Jurkat, Clone E6-1 (cell line): ENCODE measurements around the gene DAPK1.
"Not testable (repeated sequence)": the region's sequence is repeated elsewhere in the genome, so short reads cannot be mapped to it uniquely, and the experiment has no call there.

Source experiments
- DNase-seq: peaks from one replicate; pipeline ENCODE4 v3.0.0-alpha.2; 2011; ENCODE audit warnings: low read depth, low spot score
- H3K4me3 ChIP-seq: 2 replicates; pipeline ENCODE4 v1.5.1; 2011; ENCODE audit warnings: mild to moderate bottlenecking, low read length, control low read depth, moderate library complexity

The DAPK1 gene

DNA sequence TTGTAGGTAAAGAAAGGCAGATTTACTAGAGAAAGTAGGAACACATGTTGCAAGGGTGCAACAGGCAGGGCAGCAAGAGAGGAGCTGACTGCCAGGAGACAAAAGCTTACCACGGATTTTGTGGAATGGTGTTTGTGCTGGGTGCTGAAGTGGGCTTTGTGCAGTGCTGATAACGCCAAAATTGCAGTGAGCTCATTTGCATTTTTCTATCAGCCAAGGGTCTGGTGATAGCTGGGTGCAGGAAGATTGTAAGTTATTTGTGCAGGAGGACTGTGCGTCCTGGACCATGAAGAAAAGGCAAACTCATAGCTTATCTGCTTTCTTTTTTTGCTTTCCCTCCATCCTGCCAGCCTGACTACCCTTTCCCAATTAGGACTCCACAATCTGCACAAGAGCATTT, 241.9 kb downstream of the DAPK1 start:
- DNase-seq, result no peak
- no peak overlapping the region for H3K4me3 ChIP-seq

DNA sequence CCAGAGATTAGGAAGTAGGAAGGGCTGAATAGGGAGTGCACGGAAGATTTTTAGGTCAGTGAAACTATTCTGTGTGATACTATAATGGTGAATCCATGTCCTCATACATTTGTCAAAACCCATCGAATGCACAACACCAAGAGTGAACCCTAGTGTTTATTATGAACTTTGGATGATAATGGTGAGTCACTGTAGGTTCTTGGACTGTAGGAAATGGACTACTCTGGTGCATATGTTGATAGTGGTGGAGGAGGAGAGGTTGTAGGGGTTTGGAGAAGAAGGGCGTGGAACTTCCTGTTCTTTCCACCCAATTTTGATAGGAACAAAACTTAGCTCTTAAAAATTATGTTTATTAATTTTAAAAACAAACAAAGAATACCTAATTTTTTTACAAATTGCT, 242.5 kb downstream of the DAPK1 start:
- no peak for DNase-seq
- no peak overlapping the region for H3K4me3 ChIP-seq

DNA sequence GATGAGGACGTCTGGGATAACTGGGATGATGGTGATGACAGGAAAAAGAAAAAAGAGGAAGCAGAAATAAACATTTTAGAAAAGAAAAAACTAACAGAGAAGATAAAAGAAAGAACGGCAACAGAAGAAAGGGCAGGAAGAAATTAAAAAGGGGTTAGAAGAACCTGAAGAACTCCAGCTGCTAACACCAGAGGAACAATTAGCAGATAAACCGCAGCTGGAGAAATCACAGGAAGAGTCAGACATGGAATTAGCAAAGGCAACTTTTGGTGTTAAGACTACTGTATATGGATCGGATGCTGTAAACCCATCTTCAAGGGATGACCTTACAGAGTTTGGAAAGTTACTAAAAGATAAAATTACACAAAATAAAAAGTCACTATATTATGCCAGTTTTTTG, 243.7 kb downstream of the DAPK1 start:
- no peak for DNase-seq
- no peak overlapping the region for H3K4me3 ChIP-seq

DNA sequence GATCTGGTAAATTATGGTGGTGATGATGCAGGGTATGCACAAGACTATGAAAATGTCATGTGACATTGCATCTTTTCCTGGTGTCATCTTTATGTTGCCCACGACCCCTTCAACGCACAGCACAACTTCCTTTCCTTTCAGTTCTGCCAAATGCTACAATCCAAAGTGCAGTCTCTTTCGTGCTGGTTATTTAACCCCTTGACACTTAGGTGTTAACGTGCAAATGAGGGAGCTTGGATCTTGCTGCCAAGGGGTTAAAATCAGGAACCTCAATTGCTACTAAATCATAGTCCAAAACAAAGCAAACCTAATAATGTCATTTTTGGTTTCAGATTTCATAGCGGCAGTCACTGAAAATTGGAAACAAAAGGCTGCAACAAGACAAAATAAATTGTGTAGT, 244.2 kb downstream of the DAPK1 start:
- no peak for DNase-seq
- H3K4me3 ChIP-seq, result no peak overlapping the region

DNA sequence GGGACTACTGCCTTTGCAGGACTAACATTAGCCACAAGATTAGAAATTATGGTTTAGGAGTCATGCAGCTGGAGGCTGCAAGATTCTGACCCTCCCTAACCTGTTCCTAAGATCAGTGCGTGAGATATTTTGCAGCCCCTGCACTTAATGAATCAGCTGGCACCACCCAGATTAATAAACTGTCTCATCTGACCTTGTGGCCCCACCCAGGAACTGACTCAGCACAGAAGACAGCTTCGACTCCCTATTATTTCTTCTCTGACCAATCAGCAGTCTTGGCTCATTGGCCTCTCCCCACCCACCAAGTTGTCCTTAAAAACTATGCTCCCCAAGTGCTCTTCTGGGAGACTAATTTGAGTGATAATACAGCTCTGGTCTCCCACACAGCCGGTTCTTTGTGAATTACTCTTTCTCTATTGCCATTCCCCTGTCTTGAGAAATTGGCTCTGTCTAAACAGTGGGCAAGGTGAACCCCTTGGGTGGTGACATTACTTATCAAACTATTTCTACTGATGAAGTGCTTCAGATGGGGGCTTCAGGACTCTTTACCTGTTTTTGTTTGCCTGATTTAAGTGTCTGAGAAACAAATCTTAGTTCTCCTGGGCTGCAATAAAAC, 245.3 kb downstream of the DAPK1 start:
- no peak overlapping the region for H3K4me3 ChIP-seq
- DNase-seq, result no peak

DNA sequence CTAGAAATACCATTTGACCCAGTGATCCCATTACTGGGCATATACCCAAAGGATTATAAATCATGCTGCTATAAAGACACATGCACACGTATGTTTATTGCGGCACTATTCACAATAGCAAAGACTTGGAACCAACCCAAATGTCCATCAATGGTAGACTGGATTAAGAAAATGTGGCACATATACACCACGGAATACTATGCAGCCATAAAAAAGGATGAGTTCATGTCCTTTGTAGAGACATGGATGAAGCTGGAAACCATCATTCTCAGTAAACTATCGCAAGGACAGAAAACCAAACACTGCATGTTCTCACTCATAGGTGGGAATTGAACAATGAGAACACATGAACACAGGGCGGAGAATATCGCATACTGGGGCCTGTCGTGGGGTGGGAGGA, 246.6 kb downstream of the DAPK1 start:
- not testable (repeated sequence) for DNase-seq, H3K4me3 ChIP-seq

DNA sequence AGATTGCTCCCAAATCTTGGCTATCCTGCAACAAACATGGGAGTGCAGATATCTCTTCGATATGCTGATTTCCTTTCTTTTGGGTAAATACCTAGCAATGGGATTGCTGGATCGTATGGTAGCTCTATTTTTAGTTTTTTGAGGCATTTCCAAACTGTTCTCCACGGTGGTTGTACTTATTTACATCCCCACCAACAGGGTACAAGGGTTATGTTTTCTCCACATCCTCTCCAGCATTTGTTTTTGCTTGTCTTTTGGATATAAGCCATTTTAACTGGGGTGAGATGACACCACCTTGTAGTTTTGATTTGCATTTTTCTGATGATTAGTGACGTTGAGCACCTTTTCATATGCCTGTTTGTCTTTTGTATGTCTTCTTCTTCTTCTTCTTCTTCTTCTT, 248.5 kb downstream of the DAPK1 start:
- no peak for DNase-seq
- H3K4me3 ChIP-seq, result no peak overlapping the region

DNA sequence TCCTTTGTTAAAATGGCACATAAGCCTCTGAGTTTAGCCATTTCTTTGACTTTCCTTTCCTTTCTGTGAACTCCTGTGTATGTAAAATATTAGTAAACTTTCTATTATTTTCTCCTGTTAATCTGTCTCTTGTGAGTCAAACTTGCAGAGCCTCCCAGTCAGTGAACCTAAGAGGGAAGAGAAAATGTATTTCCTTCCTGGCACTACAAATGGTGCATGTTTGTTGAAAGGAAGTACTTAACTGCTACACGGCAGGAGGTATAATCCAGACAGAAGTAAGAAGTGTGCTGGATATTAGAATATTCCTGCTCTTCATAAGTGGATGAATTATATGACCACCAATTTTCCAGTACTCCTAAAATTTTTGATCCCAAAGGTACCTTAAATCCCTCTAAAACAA, 251.2 kb downstream of the DAPK1 start:
- no peak overlapping the region for H3K4me3 ChIP-seq
- no peak for DNase-seq

DNA sequence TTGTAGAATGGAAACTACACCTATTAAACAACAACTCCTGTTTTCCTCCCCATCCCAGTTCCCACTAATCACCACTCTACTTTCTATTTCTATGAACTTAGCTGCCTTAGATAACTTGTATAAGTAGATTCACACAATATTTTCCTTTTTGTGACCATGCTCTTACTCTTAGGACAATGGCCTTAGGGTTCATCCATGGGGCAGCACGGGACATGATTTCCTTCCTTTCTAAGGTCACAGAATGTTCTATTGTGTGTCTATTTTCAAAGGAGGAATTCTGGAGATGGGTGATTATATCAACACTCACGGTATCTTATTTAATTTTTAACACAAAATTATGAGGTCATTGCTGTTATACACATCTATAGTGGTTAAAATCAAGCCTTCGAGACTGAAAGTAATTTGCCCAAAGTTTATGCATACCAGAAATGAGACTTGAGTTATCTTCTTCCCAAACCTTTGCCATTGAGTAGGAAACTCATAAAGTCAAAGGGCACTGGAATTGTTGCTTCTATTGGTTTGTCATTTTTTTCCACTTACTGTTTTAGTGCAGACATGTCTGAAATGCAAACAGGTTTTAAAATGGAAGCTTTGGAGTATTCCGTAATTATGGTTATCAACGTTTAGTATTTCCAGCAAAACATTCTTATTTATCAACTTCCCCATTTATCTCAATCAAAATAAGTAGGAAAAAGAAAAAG, 251.8 kb downstream of the DAPK1 start:
- H3K4me3 ChIP-seq, result no peak overlapping the region
- DNase-seq, result no peak

DNA sequence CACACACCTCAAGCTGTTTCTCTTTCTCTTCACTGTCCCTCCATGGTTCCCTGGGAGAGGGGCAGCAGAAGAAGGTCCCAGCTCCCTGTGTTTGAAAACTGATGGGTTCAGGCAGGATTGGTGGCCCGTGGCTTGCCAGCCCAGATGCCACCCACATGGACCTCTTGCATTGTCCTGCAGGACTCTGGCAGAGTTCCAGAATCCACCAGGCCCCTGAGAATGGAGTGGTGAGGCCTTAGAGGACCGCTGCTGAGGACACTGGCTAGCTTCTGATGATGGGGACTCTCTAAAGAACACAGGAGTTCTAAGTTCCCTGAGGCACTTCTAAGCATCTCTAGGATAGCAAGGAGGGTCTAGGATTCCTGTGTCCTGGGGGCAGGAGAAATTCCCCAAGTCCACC, 253.1 kb downstream of the DAPK1 start:
- no peak overlapping the region for H3K4me3 ChIP-seq
- DNase-seq, result no peak

DNA sequence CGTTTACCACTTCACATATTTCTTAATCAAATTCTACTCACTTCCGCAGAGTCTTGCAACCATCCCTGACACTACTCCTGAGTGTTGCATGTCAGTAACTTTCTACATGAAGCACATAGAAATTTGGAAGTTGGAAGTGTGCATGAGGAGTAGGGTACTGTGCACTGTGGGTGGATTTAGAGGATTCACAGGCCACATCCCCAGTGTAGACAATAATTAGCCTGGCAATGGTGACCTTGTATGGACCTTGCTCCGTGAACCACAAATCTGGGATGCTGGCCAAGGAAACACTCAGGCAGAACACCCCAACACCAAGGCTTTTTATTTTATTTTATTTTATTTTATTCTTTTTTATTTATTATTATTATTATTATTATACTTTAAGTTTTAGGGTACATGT, 253.8 kb downstream of the DAPK1 start:
- no peak for DNase-seq
- no peak overlapping the region for H3K4me3 ChIP-seq

DNA sequence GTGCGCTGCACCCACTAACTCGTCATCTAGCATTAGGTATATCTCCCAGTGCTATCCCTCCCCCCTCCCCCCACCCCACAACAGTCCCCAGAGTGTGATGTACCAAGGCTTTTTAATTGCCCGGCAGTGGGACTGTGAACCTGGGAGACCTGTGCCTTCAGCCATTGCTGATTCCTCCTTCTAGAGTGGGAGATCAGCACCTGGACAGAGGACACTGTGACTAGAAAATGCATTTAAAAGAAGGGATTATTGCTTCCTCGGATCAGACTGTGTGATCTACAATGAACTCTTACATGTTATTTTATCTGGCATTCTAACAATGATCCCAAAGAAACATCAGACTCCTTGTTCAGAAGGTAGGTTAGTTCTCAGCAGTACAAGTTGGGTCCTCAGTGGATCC, 254.2 kb downstream of the DAPK1 start:
- H3K4me3 ChIP-seq, result no peak overlapping the region
- DNase-seq, result no peak

DNA sequence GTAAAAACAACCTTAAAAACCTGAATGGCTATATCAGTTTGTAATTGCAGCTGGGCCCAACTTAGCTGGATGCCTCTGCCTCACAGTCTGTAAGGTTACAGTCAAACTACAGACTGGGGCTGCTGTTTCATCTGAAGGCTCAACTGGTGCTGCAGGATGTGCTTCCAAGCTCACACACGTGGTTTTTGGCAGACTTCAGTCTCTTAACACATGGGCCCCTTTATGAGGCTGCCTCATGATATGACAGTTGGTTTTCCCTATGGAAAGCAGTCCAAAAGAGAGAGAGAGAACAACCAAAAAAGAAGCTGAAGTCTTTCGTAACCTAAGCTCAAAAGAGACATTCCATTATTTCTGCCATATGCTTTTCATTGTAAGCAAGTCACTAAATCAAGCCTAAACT, 255.6 kb downstream of the DAPK1 start:
- DNase-seq, result no peak

More for the DNA sequence above, 255.6 kb downstream of the DAPK1 start:
- H3K4me3 ChIP-seq, result no peak overlapping the region
